ENCODE data around the gene SERINC5.

DNA sequence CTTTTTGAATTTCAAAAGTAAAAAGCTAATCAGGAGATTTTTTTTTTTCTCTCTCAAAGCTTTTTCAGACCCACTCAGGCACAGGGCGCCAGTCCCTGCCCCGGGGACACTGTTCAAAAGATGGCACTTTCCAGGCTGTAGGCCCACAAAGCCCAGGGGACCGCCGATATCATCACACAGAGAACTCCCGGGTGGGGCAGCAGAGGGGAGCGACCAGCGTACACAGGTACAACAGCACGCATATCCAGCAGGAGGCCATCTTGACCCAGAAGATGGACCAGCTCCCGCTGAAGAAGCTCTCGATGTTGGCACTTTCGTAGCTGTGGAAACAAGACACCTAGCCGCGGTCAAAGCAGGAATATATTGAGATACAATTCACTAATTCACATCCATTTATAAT, 112.4 kb downstream of the SERINC5 start:
- TF ChIP-seq CTCF (IDR thresholded peaks at IDR 0.05) (no peak), POLR2A (IDR thresholded peaks at IDR 0.05) (no peak)

Data from testis (tissue), 2 donors.